Cardiac fibroblast (primary cell): ENCODE results near the gene KCNH8.

Experiments used
- DNase-seq, 2 donors: peaks; one replicate each; pipeline versions ENCODE4 v3.0.0 to v3.0.0-alpha.2; 2010; ENCODE audit warnings: low read depth in 2 of 2
- H3K4me3 ChIP-seq, 2 donors: replicated peaks in 1 of 2; 1 replicate in 1 of 2; 2 replicates in 1 of 2; pipeline ENCODE4 v1.5.1; 2011; ENCODE audit warnings: low read depth in 2 of 2, low read length in 2 of 2, mild to moderate bottlenecking in 2 of 2, moderate library complexity in 1 of 2
- CTCF ChIP-seq: IDR thresholded peaks from one replicate; pipeline ENCODE4 v1.5.1; 2011; ENCODE audit warnings: low read depth, mild to moderate bottlenecking, low read length, inconsistent platforms

KCNH8 gene

DNA sequence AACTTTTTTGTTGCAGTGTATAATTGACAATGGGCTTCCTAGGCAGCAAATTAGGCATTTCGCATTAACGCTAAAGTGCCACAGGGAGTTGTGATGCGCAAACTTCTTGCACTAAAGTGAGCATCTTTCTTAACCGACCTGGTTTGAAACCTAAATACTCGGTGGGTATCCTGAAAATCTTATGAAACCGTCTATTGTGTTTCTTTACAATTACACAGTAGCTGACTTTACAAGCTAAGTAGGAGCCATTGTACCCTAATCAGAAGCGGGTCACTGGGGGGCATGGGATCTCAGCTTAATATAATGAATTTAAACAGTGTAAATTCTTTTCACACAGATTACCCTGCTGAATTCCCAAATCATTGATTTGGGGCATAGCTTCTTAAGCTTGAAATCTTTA lies 328.0 kb downstream of the KCNH8 start:
- H3K4me3 ChIP-seq, result no peak overlapping the region
- no peak for TF ChIP-seq CTCF
- DNase-seq, result no peak

GRCh38 chr3:19485267-19485666 lies 337.0 kb downstream of the KCNH8 start:
- H3K4me3 ChIP-seq, result no peak overlapping the region
- no peak for DNase-seq
- TF ChIP-seq CTCF, result no peak

GRCh38 chr3:19487386-19487785 lies 339.1 kb downstream of the KCNH8 start:
- no peak for DNase-seq

GRCh38 chr3:19488939-19489338 lies 340.6 kb downstream of the KCNH8 start:
- no peak for DNase-seq
- H3K4me3 ChIP-seq, result no peak overlapping the region
- TF ChIP-seq CTCF, result no peak

More at GRCh38 chr3:19487386-19487785, 339.1 kb downstream of the KCNH8 start:
- TF ChIP-seq CTCF, result no peak
- no peak overlapping the region for H3K4me3 ChIP-seq

DNA sequence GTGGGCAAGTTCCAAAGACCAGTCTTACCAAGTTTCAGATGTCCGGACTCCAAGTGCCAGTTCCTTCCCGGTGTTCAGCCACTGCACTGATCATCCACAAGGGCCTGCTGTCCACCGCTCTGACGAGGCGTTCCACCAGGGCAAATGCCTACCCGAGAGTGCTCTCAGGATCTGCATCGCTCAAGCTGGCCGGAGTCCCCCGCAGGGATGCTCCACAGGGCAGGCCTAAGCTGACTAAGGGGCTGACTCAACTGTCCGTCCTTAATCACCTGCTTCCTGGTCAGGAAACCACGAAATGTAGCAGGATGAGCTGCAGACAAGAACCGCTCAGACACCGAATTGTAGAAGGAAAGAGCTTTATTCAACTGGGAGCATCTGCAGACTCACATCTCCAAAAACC lies 341.6 kb downstream of the KCNH8 start:
- no peak for DNase-seq
- no peak for TF ChIP-seq CTCF
- H3K4me3 ChIP-seq, result no peak overlapping the region

- TF ChIP-seq CTCF, result no peak
- no peak for DNase-seq
- H3K4me3 ChIP-seq, result no peak overlapping the region
Observed at GRCh38 chr3:19506171-19506570, 357.9 kb downstream of the KCNH8 start.

- H3K4me3 ChIP-seq, result no peak overlapping the region
- no peak for TF ChIP-seq CTCF
- DNase-seq, result no peak
Observed at GRCh38 chr3:19522305-19522704, 374.0 kb downstream of the KCNH8 start.
